ENCODE data around the gene KSR2. TPM values are rescaled to one million over a fixed set of nuclear protein-coding genes. Genes with fewer than 3 reads are reported as not detected.

Gene KSR2
- total and polyA plus RNA-seq, 2 of the 4 experiments (the other 2 are of a cell fraction), result not detected

- CTCF ChIA-PET, result no interaction called here
- Histone ChIP-seq H2BK120ac (ENCODE audit: low read depth, low read length) (no peak overlapping the region), H3K36me3 (ENCODE audit: control insufficient read depth, insufficient read depth, low read length) (no peaks in the 10 kb centered on the region), H3K4me3 (ENCODE audit: insufficient read depth, low read depth, low read length) (no peak overlapping the region), H2AK9ac (replicated peaks; ENCODE audit: low read depth, low read length, poor library complexity) (no peak overlapping the region), H2AK5ac (ENCODE audit: low read depth, low read length) (no peak overlapping the region), H3K27ac (ENCODE audit: insufficient read depth, low read length) (no peak overlapping the region), H3K4me2 (ENCODE audit: low read depth, low read length) (no peak overlapping the region), H3K56ac (ENCODE audit: extremely low read depth, insufficient read depth, low read length) (no peak overlapping the region), H3K18ac (ENCODE audit: low read depth, low read length) (no peak overlapping the region), H4K8ac (ENCODE audit: low read depth in 2 of 2, low read length in 2 of 2) (no peak overlapping the region), H3K9me3 (ENCODE audit: control insufficient read depth, insufficient read depth, low read length) (no peaks in the 10 kb centered on the region; the same call in none of the 2 replicates), H3K27me3 (ENCODE audit: control insufficient read depth, insufficient read depth, low read length) (no peaks in the 10 kb centered on the region), H3K9ac (ENCODE audit: low read depth, low read length) (no peak overlapping the region), H3K9me1 (ENCODE audit: insufficient read depth, low read length) (no peaks in the 10 kb centered on the region), H3K14ac (replicated peaks; ENCODE audit: low read depth, low read length) (no peak overlapping the region), H2BK20ac (ENCODE audit: low read depth, low read length) (no peak overlapping the region), H3K4me1 (ENCODE audit: control insufficient read depth, insufficient read depth, low read length) (no peaks in the 10 kb centered on the region), H3K4ac (ENCODE audit: low read depth, low read length) (no peak overlapping the region), H4K5ac (ENCODE audit: low read depth, low read length) (no peak overlapping the region), H3K79me1 (ENCODE audit: low read depth in 1 of 2, low read length in 2 of 2) (no peaks in the 10 kb centered on the region), H2AFZ (replicated peaks; ENCODE audit: low read length, poor library complexity) (no peak overlapping the region), H2BK15ac (ENCODE audit: low read depth, low read length) (no peak overlapping the region), H4K91ac (ENCODE audit: insufficient read depth, low read depth, low read length) (no peak overlapping the region), H4K20me1 (ENCODE audit: insufficient read depth, low read length) (no peaks in the 10 kb centered on the region), H2BK5ac (ENCODE audit: low read depth, low read length, poor library complexity, severe bottlenecking) (no peak overlapping the region), H3K23ac (ENCODE audit: low read depth, low read length) (no peak overlapping the region)
- intact Hi-C loops (cut with micrococcal nuclease), result no loop called here
- POLR2A ChIA-PET (ENCODE audit: unreplicated experiment), result no interaction called here
- no peak for DNase-seq
- dilution Hi-C loops (cut with HindIII; ENCODE audit: low sequenced_read_pairs, unreplicated experiment), result no loop called here
- no CpG with 5 or more reads among the region's 4 CpGs for WGBS, 2 experiments (ENCODE audit: extremely low coverage in 2 of 2, insufficient read length in 1 of 2)
- in situ Hi-C loops (cut with MboI; ENCODE audit: low sequenced_read_pairs), result no loop called here
- no peak for TF ChIP-seq SMC3 (IDR thresholded peaks at IDR 0.05; ENCODE audit: low read depth, low read length)
- no peak for TF ChIP-seq ELK1 (IDR thresholded peaks at IDR 0.05; ENCODE audit: borderline replicate concordance, low read depth, low read length)
- no peak for TF ChIP-seq USF2 (IDR thresholded peaks at IDR 0.05; ENCODE audit: low read depth, low read length)
- no peak for TF ChIP-seq CHD1 (IDR thresholded peaks at IDR 0.05; ENCODE audit: low read depth, low read length)
- TF ChIP-seq MXI1 (IDR thresholded peaks at IDR 0.05; ENCODE audit: borderline replicate concordance, low read depth, low read length), result no peak
- no peak for TF ChIP-seq BHLHE40 (IDR thresholded peaks at IDR 0.05; ENCODE audit: low read depth, low read length)
- no peak for TF ChIP-seq RFX5 (IDR thresholded peaks at IDR 0.05; ENCODE audit: low read depth, low read length)
- no peak for TF ChIP-seq NFE2L2 (IDR thresholded peaks at IDR 0.05; ENCODE audit: low read depth, low read length)
- TF ChIP-seq CTCF (conservative IDR thresholded peaks at IDR 0.05; ENCODE audit: low read depth, low read length), result no peak
- TF ChIP-seq RAD21 (IDR thresholded peaks at IDR 0.05; ENCODE audit: low read length), result no peak
- TF ChIP-seq RCOR1 (IDR thresholded peaks at IDR 0.05; ENCODE audit: insufficient replicate concordance, low read length), result no peak
- no peak for TF ChIP-seq CEBPB (IDR thresholded peaks at IDR 0.05; ENCODE audit: low read depth, low read length)
- TF ChIP-seq POLR2A (IDR thresholded peaks at IDR 0.05; ENCODE audit: low read depth, low read length), result no peak
- no peak for TF ChIP-seq FOS (IDR thresholded peaks at IDR 0.05; ENCODE audit: low read depth, low read length)
- no peak for TF ChIP-seq MAFK (IDR thresholded peaks at IDR 0.05; ENCODE audit: low read depth, low read length)
- no peak for TF ChIP-seq MAZ (IDR thresholded peaks at IDR 0.05; ENCODE audit: borderline replicate concordance, low read depth, low read length)
- no peak for ATAC-seq (ENCODE audit: low read depth)
- no TSS peak for BruUV-seq (replicated peaks)
Observed at GRCh38 chr12:117926391-117926899, 42.3 kb downstream of the KSR2 start.

All from IMR-90 (cell line).